ENCODE measurements around the gene RPA1.

DNA sequence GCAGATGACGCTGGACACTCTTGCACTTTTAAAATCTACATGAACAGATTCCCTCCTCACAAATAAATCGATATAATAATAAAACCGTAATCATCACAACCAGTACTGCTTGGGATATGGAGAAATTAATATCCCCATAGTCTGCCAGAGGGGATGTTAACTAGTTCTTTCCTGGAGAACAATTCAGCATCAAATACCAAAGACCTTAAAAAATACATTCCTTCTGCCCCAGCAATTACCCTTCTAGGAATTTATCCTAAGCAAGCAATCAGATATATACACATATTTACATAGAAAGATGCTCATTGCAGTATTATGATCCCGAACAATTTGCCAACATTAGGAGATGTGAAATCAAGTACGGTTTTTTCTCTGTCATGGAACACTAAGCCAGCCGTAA is 21.9 kb upstream of the RPA1 start:
- TF ChIP-seq POLR2A (IDR thresholded peaks at IDR 0.05) = no peak
- TF ChIP-seq, protein P1, sequence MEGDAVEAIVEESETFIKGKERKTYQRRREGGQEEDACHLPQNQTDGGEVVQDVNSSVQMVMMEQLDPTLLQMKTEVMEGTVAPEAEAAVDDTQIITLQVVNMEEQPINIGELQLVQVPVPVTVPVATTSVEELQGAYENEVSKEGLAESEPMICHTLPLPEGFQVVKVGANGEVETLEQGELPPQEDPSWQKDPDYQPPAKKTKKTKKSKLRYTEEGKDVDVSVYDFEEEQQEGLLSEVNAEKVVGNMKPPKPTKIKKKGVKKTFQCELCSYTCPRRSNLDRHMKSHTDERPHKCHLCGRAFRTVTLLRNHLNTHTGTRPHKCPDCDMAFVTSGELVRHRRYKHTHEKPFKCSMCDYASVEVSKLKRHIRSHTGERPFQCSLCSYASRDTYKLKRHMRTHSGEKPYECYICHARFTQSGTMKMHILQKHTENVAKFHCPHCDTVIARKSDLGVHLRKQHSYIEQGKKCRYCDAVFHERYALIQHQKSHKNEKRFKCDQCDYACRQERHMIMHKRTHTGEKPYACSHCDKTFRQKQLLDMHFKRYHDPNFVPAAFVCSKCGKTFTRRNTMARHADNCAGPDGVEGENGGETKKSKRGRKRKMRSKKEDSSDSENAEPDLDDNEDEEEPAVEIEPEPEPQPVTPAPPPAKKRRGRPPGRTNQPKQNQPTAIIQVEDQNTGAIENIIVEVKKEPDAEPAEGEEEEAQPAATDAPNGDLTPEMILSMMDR (IDR thresholded peaks at IDR 0.05) = no peak
